IMR-90 (cell line): ENCODE data around the gene OR56B1. TPM values are rescaled to one million over a fixed set of nuclear protein-coding genes. Genes with fewer than 3 reads are reported as not detected.

Experiments used
- ATAC-seq: fragments of 200-7000 bp; cut with Tn5 transposase; 2 replicates; pipeline ENCODE4 v1.9.1; 2020; ENCODE audit warnings: low read depth, mild to moderate bottlenecking, moderate library complexity
- BruUV-seq: library from RNA; stranded (reverse); fragments of 400-500 nt; replicated peaks from 2 replicates; lab custom pipeline; 2021; lab: Mats Ljungman, UMichigan
- CTCF ChIA-PET: fragments of 300-600 bp; formaldehyde crosslinking; extraction: SDS; loops from one replicate; lab custom pipeline; 2021; ENCODE audit warnings: antibody characterized with exemption; lab: Yijun Ruan, JAX
- POLR2A ChIA-PET: fragments of 300-600 bp; sonication (Branson Sonifier 250); formaldehyde crosslinking; loops from one replicate; lab custom pipeline; 2022; ENCODE audit warnings: antibody characterized with exemption; ENCODE audit not compliant: unreplicated experiment; lab: Charles Lee
- DNase-seq: peaks from one replicate; pipeline ENCODE4 v3.0.0; 2013
- H2AFZ ChIP-seq: replicated peaks from 2 replicates; pipeline ENCODE3; 2013; ENCODE audit warnings: low read length, mild to moderate bottlenecking; ENCODE audit not compliant: poor library complexity
- H2AK5ac ChIP-seq: 2 replicates; pipeline ENCODE4 v1.6.1; 2013; ENCODE audit warnings: low read depth, low read length, inconsistent platforms
- H2AK9ac ChIP-seq: replicated peaks from 2 replicates; pipeline ENCODE3; 2013; ENCODE audit warnings: mild to moderate bottlenecking, low read depth, low read length, moderate library complexity; ENCODE audit not compliant: poor library complexity
- H2BK120ac ChIP-seq: 2 replicates; pipeline ENCODE4 v1.6.1; 2013; ENCODE audit warnings: low read depth, low read length, inconsistent platforms
- H2BK15ac ChIP-seq: 3 replicates; pipeline ENCODE4 v1.6.1; 2013; ENCODE audit warnings: low read depth, low read length, inconsistent platforms
- H2BK20ac ChIP-seq: 2 replicates; pipeline ENCODE4 v1.6.1; 2013; ENCODE audit warnings: low read depth, mild to moderate bottlenecking, inconsistent platforms, low read length, moderate library complexity
- H2BK5ac ChIP-seq: 2 replicates; pipeline ENCODE4 v1.6.1; 2013; ENCODE audit warnings: mild to moderate bottlenecking, low read depth, low read length, inconsistent platforms; ENCODE audit not compliant: poor library complexity, severe bottlenecking
- H3K14ac ChIP-seq: replicated peaks from 2 replicates; pipeline ENCODE4 v1.6.1; 2013; ENCODE audit warnings: low read depth, low read length, inconsistent platforms
- H3K18ac ChIP-seq: 2 replicates; pipeline ENCODE4 v1.6.1; 2013; ENCODE audit warnings: low read depth, low read length, control low read depth
- H3K23ac ChIP-seq: 2 replicates; pipeline ENCODE4 v1.6.1; 2013; ENCODE audit warnings: low read depth, low read length, inconsistent platforms
- H3K27ac ChIP-seq: 2 replicates; pipeline ENCODE4 v1.5.1; 2013; ENCODE audit warnings: mild to moderate bottlenecking, control low read depth, low read length; ENCODE audit not compliant: insufficient read depth
- H3K27me3 ChIP-seq: 2 replicates; pipeline ENCODE4 v1.6.1; 2013; ENCODE audit warnings: low read length; ENCODE audit not compliant: control insufficient read depth, insufficient read depth
- H3K36me3 ChIP-seq: 2 replicates; pipeline ENCODE4 v1.6.1; 2013; ENCODE audit warnings: low read length, mixed read lengths; ENCODE audit not compliant: control insufficient read depth, insufficient read depth
- H3K4ac ChIP-seq: 2 replicates; pipeline ENCODE4 v1.6.1; 2013; ENCODE audit warnings: low read depth, low read length, inconsistent platforms
- H3K4me1 ChIP-seq: 2 replicates; pipeline ENCODE4 v1.6.1; 2013; ENCODE audit warnings: low read length, mixed read lengths; ENCODE audit not compliant: control insufficient read depth, insufficient read depth
- H3K4me2 ChIP-seq: 2 replicates; pipeline ENCODE4 v1.6.1; 2013; ENCODE audit warnings: low read depth, mild to moderate bottlenecking, control low read depth, low read length, moderate library complexity
- H3K4me3 ChIP-seq: 2 replicates; pipeline ENCODE4 v1.5.1; 2013; ENCODE audit warnings: low read depth, mild to moderate bottlenecking, control low read depth, low read length, moderate library complexity; ENCODE audit not compliant: insufficient read depth
- H3K56ac ChIP-seq: 2 replicates; pipeline ENCODE4 v1.6.1; 2013; ENCODE audit warnings: low read length, inconsistent platforms; ENCODE audit not compliant: insufficient read depth; ENCODE audit errors: extremely low read depth
- H3K79me1 ChIP-seq, 2 experiments: 2 replicates each; pipeline ENCODE4 v1.6.1; 2013; ENCODE audit warnings: low read length in 2 of 2, inconsistent platforms in 1 of 2, low read depth in 1 of 2
- H3K9ac ChIP-seq: 2 replicates; pipeline ENCODE4 v1.6.1; 2013; ENCODE audit warnings: low read depth, low read length, control low read depth
- H3K9me1 ChIP-seq: 2 replicates; pipeline ENCODE4 v1.6.1; 2013; ENCODE audit warnings: low read length, inconsistent platforms; ENCODE audit not compliant: insufficient read depth
- H3K9me3 ChIP-seq: 2 replicates; pipeline ENCODE4 v1.6.1; 2013; ENCODE audit warnings: low read length; ENCODE audit not compliant: control insufficient read depth, insufficient read depth
- H4K20me1 ChIP-seq: 2 replicates; pipeline ENCODE4 v1.6.1; 2013; ENCODE audit warnings: low read length, inconsistent platforms; ENCODE audit not compliant: insufficient read depth
- H4K5ac ChIP-seq: 2 replicates; pipeline ENCODE4 v1.6.1; 2013; ENCODE audit warnings: mild to moderate bottlenecking, low read depth, low read length, control low read depth
- H4K8ac ChIP-seq, 2 experiments: 2 replicates each; pipeline ENCODE4 v1.6.1; 2013; ENCODE audit warnings: low read depth in 2 of 2, low read length in 2 of 2, control low read depth in 1 of 2, inconsistent platforms in 1 of 2
- H4K91ac ChIP-seq: 2 replicates; pipeline ENCODE4 v1.6.1; 2013; ENCODE audit warnings: low read depth, low read length, inconsistent platforms; ENCODE audit not compliant: insufficient read depth
- BHLHE40 ChIP-seq: fragments of 150-350 bp; IDR thresholded peaks from 2 replicates; pipeline ENCODE4 v1.6.1; 2016; ENCODE audit warnings: mild to moderate bottlenecking, low read depth, low read length
- CEBPB ChIP-seq: IDR thresholded peaks from 2 replicates; pipeline ENCODE4 v1.6.1; 2012; ENCODE audit warnings: low read depth, low read length, improper control_type of control experiment
- CHD1 ChIP-seq: IDR thresholded peaks from 2 replicates; pipeline ENCODE4 v1.6.1; 2012; ENCODE audit warnings: low read depth, low read length, improper control_type of control experiment
- CTCF ChIP-seq: conservative IDR thresholded peaks from 2 replicates; pipeline ENCODE4 v1.5.1; 2012; ENCODE audit warnings: mild to moderate bottlenecking, low read depth, low read length, improper control_type of control experiment
- ELK1 ChIP-seq: fragments of 150-350 bp; IDR thresholded peaks from 2 replicates; pipeline ENCODE4 v1.6.1; 2016; ENCODE audit warnings: low read depth, mild to moderate bottlenecking, low read length, moderate library complexity, borderline replicate concordance
- FOS ChIP-seq: fragments of 150-350 bp; IDR thresholded peaks from 2 replicates; pipeline ENCODE4 v1.6.1; 2016; ENCODE audit warnings: low read depth, low read length
- MAFK ChIP-seq: IDR thresholded peaks from 2 replicates; pipeline ENCODE4 v1.6.1; 2012; ENCODE audit warnings: low read depth, low read length, improper control_type of control experiment
- MAZ ChIP-seq: IDR thresholded peaks from 2 replicates; pipeline ENCODE4 v1.6.1; 2012; ENCODE audit warnings: low read depth, mild to moderate bottlenecking, low read length, improper control_type of control experiment, moderate library complexity, borderline replicate concordance
- MXI1 ChIP-seq: IDR thresholded peaks from 2 replicates; pipeline ENCODE4 v1.6.1; 2012; ENCODE audit warnings: low read depth, mild to moderate bottlenecking, low read length, moderate library complexity, borderline replicate concordance
- NFE2L2 ChIP-seq: fragments of 150-350 bp; IDR thresholded peaks from 2 replicates; pipeline ENCODE4 v1.6.1; 2016; ENCODE audit warnings: low read depth, mild to moderate bottlenecking, low read length
- POLR2A ChIP-seq: IDR thresholded peaks from 2 replicates; pipeline ENCODE4 v1.6.1; 2012; ENCODE audit warnings: mild to moderate bottlenecking, low read depth, low read length
- RAD21 ChIP-seq: IDR thresholded peaks from 2 replicates; pipeline ENCODE4 v1.6.1; 2012; ENCODE audit warnings: low read length, improper control_type of control experiment
- RCOR1 ChIP-seq: IDR thresholded peaks from 2 replicates; pipeline ENCODE4 v1.6.1; 2012; ENCODE audit warnings: mild to moderate bottlenecking, low read length, improper control_type of control experiment; ENCODE audit not compliant: insufficient replicate concordance
- RFX5 ChIP-seq: IDR thresholded peaks from 2 replicates; pipeline ENCODE4 v1.8.0; 2012; ENCODE audit warnings: low read depth, mild to moderate bottlenecking, low read length, moderate library complexity
- SMC3 ChIP-seq: fragments of 150-350 bp; IDR thresholded peaks from 2 replicates; pipeline ENCODE4 v1.6.1; 2016; ENCODE audit warnings: low read depth, mild to moderate bottlenecking, antibody characterized with exemption, low read length, moderate library complexity
- USF2 ChIP-seq: fragments of 150-350 bp; IDR thresholded peaks from 2 replicates; pipeline ENCODE4 v1.6.1; 2017; ENCODE audit warnings: mild to moderate bottlenecking, antibody characterized with exemption, low read length, low read depth
- WGBS, 2 experiments: methylation state at CpG; one replicate each; pipeline versions ENCODE4 v1.1.5 to v1.1.7; 2013; ENCODE audit warnings: missing lambda C conversion rate in 2 of 2; ENCODE audit not compliant: insufficient read length in 1 of 2; ENCODE audit errors: extremely low coverage in 2 of 2; 5-methylcytosine and 5-hydroxymethylcytosine counted together
- dilution Hi-C: fragments of 300-500 bp; cut with HindIII; formaldehyde crosslinking; loops from one replicate; pipeline ENCODE4 v1.14.3; 2018; ENCODE audit warnings: low sequenced_read_pairs; ENCODE audit not compliant: unreplicated experiment
- in situ Hi-C: fragments of 300-500 bp; cut with MboI; formaldehyde crosslinking; loops from 3 replicates; pipeline ENCODE4 v1.14.3; 2019; ENCODE audit warnings: low sequenced_read_pairs, inconsistent platforms, mixed read lengths
- intact Hi-C: fragments of 100-400 bp; cut with micrococcal nuclease; formaldehyde crosslinking; loops from 2 replicates; pipeline ENCODE4 v1.10.0; 2022
- polyA plus RNA-seq, 3 experiments: library from polyadenylated mRNA; depleted of rRNA; stranded (reverse); fragments of >200 nt; gene quantifications; 2 replicates each; pipeline ENCODE4 v1.2.3, GENCODE V29; 2012; ENCODE audit warnings: low replicate concordance in 1 of 3
- total RNA-seq: library from RNA; depleted of rRNA; stranded (reverse); fragments of >200 nt; gene quantifications from 2 replicates; pipeline ENCODE4 v1.2.3, GENCODE V29; 2012

Gene OR56B1
- total and polyA plus RNA-seq, 2 of the 4 experiments (the other 2 are of a cell fraction): not detected

- dilution Hi-C loops (no loop called here), intact Hi-C loops (no loop called here), in situ Hi-C loops (no loop called here)
- Histone ChIP-seq H2BK120ac (no peak overlapping the region), H3K36me3 (peaks cover 9% of the 10 kb centered on the region), H3K4me2 (no peak overlapping the region), H3K9me1 (no peaks in the 10 kb centered on the region), H3K4ac (no peak overlapping the region), H4K91ac (no peak overlapping the region), H2AK5ac (no peak overlapping the region), H3K23ac (no peak overlapping the region), H2BK15ac (no peak overlapping the region), H3K4me3 (no peak overlapping the region), H2AFZ (no peak overlapping the region), H2BK20ac (no peak overlapping the region), H3K9me3 (no peaks in the 10 kb centered on the region), H2BK5ac (no peak overlapping the region), H3K14ac (no peak overlapping the region), H3K27me3 (no peaks in the 10 kb centered on the region), H2AK9ac (no peak overlapping the region), H4K20me1 (no peaks in the 10 kb centered on the region), H4K5ac (no peak overlapping the region), H3K18ac (no peak overlapping the region), H4K8ac (no peak overlapping the region), H3K9ac (no peak overlapping the region), H3K56ac (no peak overlapping the region), H3K27ac (no peak overlapping the region), H3K79me1 (no peaks in the 10 kb centered on the region; a peak in 1 of 4 replicates), H3K4me1 (peaks cover 1% of the 10 kb centered on the region; the same call in 1 of the 2 replicates)
- POLR2A ChIA-PET: no interaction called here
- ATAC-seq (no peak), DNase-seq (no peak)
- CTCF ChIA-PET: no interaction called here
- TF ChIP-seq CEBPB (no peak), CTCF (no peak), NFE2L2 (no peak), MAZ (no peak), RCOR1 (no peak), MAFK (no peak), RFX5 (no peak), USF2 (no peak), POLR2A (no peak), BHLHE40 (no peak), SMC3 (no peak), MXI1 (no peak), CHD1 (no peak), RAD21 (no peak), FOS (no peak), ELK1 (no peak)
- WGBS, 2 experiments: no CpG with 5 or more reads among the region's 2 CpGs
- BruUV-seq: no TSS peak
Measured at GRCh38 chr11:5703741-5704536, 32.3 kb upstream of the OR56B1 start.
